Lower lobe of right lung (tissue), 2 donors: Measurements from ENCODE around the gene MRPL55. TPM values are rescaled to one million over a fixed set of nuclear protein-coding genes. Genes with fewer than 3 reads are reported as not detected.

ENCODE experiments used
- ATAC-seq, 2 donors: fragments of 200-7000 bp; cut with Tn5 transposase; one replicate each; pipeline ENCODE4 v1.9.1; 2020 to 2022; ENCODE audit warnings: mild to moderate bottlenecking in 2 of 2, moderate library complexity in 2 of 2
- DNase-seq: peaks from one replicate; pipeline ENCODE4 v3.0.0-alpha.2; 2020
- H3K27ac ChIP-seq: fragments of 200-600 bp; one replicate; pipeline ENCODE4 v1.8.0; 2022
- H3K27me3 ChIP-seq: fragments of 200-600 bp; one replicate; pipeline ENCODE4 v1.8.0; 2022; ENCODE audit warnings: low read depth
- H3K36me3 ChIP-seq: fragments of 200-600 bp; one replicate; pipeline ENCODE4 v1.8.0; 2022; ENCODE audit warnings: mild to moderate bottlenecking
- H3K4me1 ChIP-seq: fragments of 200-600 bp; one replicate; pipeline ENCODE4 v1.8.0; 2022
- H3K4me3 ChIP-seq: fragments of 200-600 bp; one replicate; pipeline ENCODE4 v1.8.0; 2022; ENCODE audit warnings: mild to moderate bottlenecking
- H3K9me3 ChIP-seq: fragments of 200-600 bp; one replicate; pipeline ENCODE4 v1.8.0; 2022
- CTCF ChIP-seq: fragments of 200-600 bp; IDR thresholded peaks from one replicate; pipeline ENCODE4 v1.8.0; 2022; ENCODE audit warnings: antibody characterized with exemption, mild to moderate bottlenecking
- intact Hi-C: fragments of 100-400 bp; cut with DNase I; formaldehyde crosslinking; loops from one replicate; pipeline ENCODE4 v1.11.0; 2022
- long read RNA-seq: library from polyadenylated mRNA; unstranded; transcript quantifications from one replicate; pipeline ENCODE4 v2.0.0, GENCODE V29; 2021
- total RNA-seq: library from RNA; stranded (reverse); fragmentation: NEBNext Ultra II Directional; extraction: Animal tissue kit (Norgen Biotek cat#: 25700); gene quantifications from one replicate; pipeline ENCODE4 v1.2.1, GENCODE V29; 2021
- donor health status: DM: no; HTN: yes; CAD: no; lungs with severe emphysema.

Gene MRPL55
- total RNA-seq = 43.6 TPM
- long read RNA-seq, transcript MRPL55-225 (2 exons, 848 nt) = major isoform, 6 of 26 reads
- long read RNA-seq, partial matches to known transcripts = 0 of 26 reads
- long read RNA-seq, other reads (novel, unspliced or antisense) = 9 of 26 reads

GRCh38 chr1:228109073-228109961 lies at the start of gene MRPL55:
Gene MRPL55, minus strand, starts transcription at chr1:228109299. Its CDS starts 1,039 bp downstream, at chr1:228108260.
- peak within 1 kb of the TSS; percentile 78 for H3K4me3 ChIP-seq
- no peaks in the 10 kb centered on the region for H3K27me3 ChIP-seq
- H3K4me1 ChIP-seq = peaks cover 22% of the 10 kb centered on the region
- intact Hi-C loops = no loop called here
- peak within 1 kb of the TSS; percentile 92 for H3K27ac ChIP-seq
- H3K9me3 ChIP-seq = no peaks in the 10 kb centered on the region
- peak; percentile 97 for DNase-seq
- ATAC-seq = peak; percentile 97 to 99
- no peak for TF ChIP-seq CTCF
- H3K36me3 ChIP-seq = peaks cover 23% of the 10 kb centered on the region

- peak; percentile 36 for DNase-seq
- TF ChIP-seq CTCF = no peak
- H3K9me3 ChIP-seq = no peaks in the 10 kb centered on the region
- H3K4me3 ChIP-seq = no peak overlapping the region
- intact Hi-C loops = no loop called here
- H3K36me3 ChIP-seq = no peaks in the 10 kb centered on the region
- peaks cover 24% of the 10 kb centered on the region for H3K4me1 ChIP-seq
- peaks cover 10% of the 10 kb centered on the region for H3K27me3 ChIP-seq
- H3K27ac ChIP-seq = no peak overlapping the region
- ATAC-seq = no peak
Measured at GRCh38 chr1:228158151-228159007, 49.3 kb upstream of the MRPL55 start.

GRCh38 chr1:228157729-228158126 lies 48.6 kb upstream of the MRPL55 start:
- Histone ChIP-seq H3K36me3 (no peaks in the 10 kb centered on the region), H3K27me3 (peaks cover 10% of the 10 kb centered on the region), H3K9me3 (no peaks in the 10 kb centered on the region), H3K4me1 (peaks cover 18% of the 10 kb centered on the region), H3K4me3 (no peak overlapping the region), H3K27ac (no peak overlapping the region)
- no peak for ATAC-seq
- intact Hi-C loops = no loop called here
- DNase-seq = peak; percentile 44
- no peak for TF ChIP-seq CTCF

- TF ChIP-seq CTCF = no peak
- peak; percentile 38 for DNase-seq
- Histone ChIP-seq H3K36me3 (no peaks in the 10 kb centered on the region), H3K27me3 (peaks cover 10% of the 10 kb centered on the region), H3K27ac (no peak overlapping the region), H3K4me3 (no peak overlapping the region), H3K4me1 (peaks cover 12% of the 10 kb centered on the region), H3K9me3 (no peaks in the 10 kb centered on the region)
- intact Hi-C loops = no loop called here
- ATAC-seq = no peak
Measured at GRCh38 chr1:228156941-228157728, 48.0 kb upstream of the MRPL55 start.

- Histone ChIP-seq H3K36me3 (no peaks in the 10 kb centered on the region), H3K27me3 (peaks cover 10% of the 10 kb centered on the region), H3K9me3 (no peaks in the 10 kb centered on the region), H3K27ac (no peak overlapping the region), H3K4me1 (peaks cover 11% of the 10 kb centered on the region), H3K4me3 (no peak overlapping the region)
- peak; percentile 38 for DNase-seq
- TF ChIP-seq CTCF = no peak
- no peak for ATAC-seq
- intact Hi-C loops = no loop called here
Measured at GRCh38 chr1:228156515-228156881, 47.4 kb upstream of the MRPL55 start.
